Nephron progenitor cell (in vitro differentiated cells): ENCODE data around the gene ADORA1.

Source experiments
- DNase-seq: peaks from one replicate; pipeline ENCODE4 v3.0.0; 2021
- H3K27ac Mint-ChIP-seq: 2 replicates; pipeline ENCODE4 v1.8.0; 2021; ENCODE audit warnings: mild to moderate bottlenecking, moderate library complexity, mixed read lengths
- H3K27me3 Mint-ChIP-seq: 2 replicates; pipeline ENCODE4 v1.8.0; 2021; ENCODE audit warnings: mild to moderate bottlenecking, low read depth, mixed read lengths; ENCODE audit not compliant: poor library complexity
- H3K36me3 Mint-ChIP-seq: 2 replicates; pipeline ENCODE4 v1.8.0; 2021; ENCODE audit warnings: low read depth, mixed read lengths
- H3K4me1 Mint-ChIP-seq: 2 replicates; pipeline ENCODE4 v1.8.0; 2021; ENCODE audit warnings: mixed read lengths
- H3K4me3 Mint-ChIP-seq: 2 replicates; pipeline ENCODE4 v1.8.0; 2021; ENCODE audit warnings: mild to moderate bottlenecking, moderate library complexity, mixed read lengths
- H3K9me3 Mint-ChIP-seq: 2 replicates; pipeline ENCODE4 v1.8.0; 2021; ENCODE audit warnings: mild to moderate bottlenecking, moderate library complexity, mixed read lengths
- CTCF ChIP-seq: fragments of 200-600 bp; sonication (generic); IDR thresholded peaks from 2 replicates; pipeline ENCODE4 v1.5.0; 2021; ENCODE audit warnings: antibody characterized with exemption

The ADORA1 gene

GRCh38 chr1:203182387-203182953 lies 54.9 kb downstream of the ADORA1 start:
- Mint-ChIP-seq H3K4me1 (peaks cover 47% of the 10 kb centered on the region), H3K27ac (no peak overlapping the region), H3K27me3 (peaks cover 9% of the 10 kb centered on the region), H3K9me3 (no peaks in the 10 kb centered on the region), H3K36me3 (no peaks in the 10 kb centered on the region), H3K4me3 (no peak overlapping the region)
- no peak for DNase-seq
- TF ChIP-seq CTCF: no peak

GRCh38 chr1:203183828-203184227 lies 56.3 kb downstream of the ADORA1 start:
- peaks cover 9% of the 10 kb centered on the region for H3K27me3 Mint-ChIP-seq
- peaks cover 42% of the 10 kb centered on the region for H3K4me1 Mint-ChIP-seq
- H3K9me3 Mint-ChIP-seq: no peaks in the 10 kb centered on the region
- no peak overlapping the region for H3K4me3 Mint-ChIP-seq
- no peak for TF ChIP-seq CTCF
- DNase-seq: no peak
- no peaks in the 10 kb centered on the region for H3K36me3 Mint-ChIP-seq
- no peak overlapping the region for H3K27ac Mint-ChIP-seq

GRCh38 chr1:203184467-203184866 lies 56.9 kb downstream of the ADORA1 start:
- no peak for TF ChIP-seq CTCF
- H3K36me3 Mint-ChIP-seq: no peaks in the 10 kb centered on the region
- H3K27ac Mint-ChIP-seq: no peak overlapping the region
- DNase-seq: no peak
- H3K4me3 Mint-ChIP-seq: no peak overlapping the region
- peaks cover 40% of the 10 kb centered on the region for H3K4me1 Mint-ChIP-seq
- H3K9me3 Mint-ChIP-seq: no peaks in the 10 kb centered on the region
- H3K27me3 Mint-ChIP-seq: peaks cover 11% of the 10 kb centered on the region

- Mint-ChIP-seq H3K36me3 (no peaks in the 10 kb centered on the region), H3K27ac (peak overlapping the region; percentile 45), H3K4me1 (peaks cover 36% of the 10 kb centered on the region), H3K27me3 (peaks cover 8% of the 10 kb centered on the region), H3K4me3 (no peak overlapping the region), H3K9me3 (no peaks in the 10 kb centered on the region)
- no peak for TF ChIP-seq CTCF
- no peak for DNase-seq
Observed at GRCh38 chr1:203185061-203185461, 57.5 kb downstream of the ADORA1 start.

GRCh38 chr1:203185585-203185984 lies 58.1 kb downstream of the ADORA1 start:
- Mint-ChIP-seq H3K4me3 (no peak overlapping the region), H3K27me3 (peaks cover 8% of the 10 kb centered on the region)
- TF ChIP-seq CTCF: no peak

GRCh38 chr1:203186091-203186445 lies 58.5 kb downstream of the ADORA1 start:
- Mint-ChIP-seq H3K4me1 (peaks cover 36% of the 10 kb centered on the region), H3K36me3 (no peaks in the 10 kb centered on the region), H3K27ac (no peak overlapping the region), H3K4me3 (no peak overlapping the region), H3K9me3 (no peaks in the 10 kb centered on the region), H3K27me3 (peaks cover 8% of the 10 kb centered on the region)
- no peak for TF ChIP-seq CTCF
- no peak for DNase-seq

More at GRCh38 chr1:203185585-203185984, 58.1 kb downstream of the ADORA1 start:
- H3K36me3 Mint-ChIP-seq: no peaks in the 10 kb centered on the region
- H3K9me3 Mint-ChIP-seq: no peaks in the 10 kb centered on the region
- H3K4me1 Mint-ChIP-seq: peaks cover 36% of the 10 kb centered on the region
- no peak for DNase-seq
- no peak overlapping the region for H3K27ac Mint-ChIP-seq
